ENCODE measurements around the gene NAP1L1. TPM values are rescaled to one million over a fixed set of nuclear protein-coding genes. Genes with fewer than 3 reads are reported as not detected.
A peak's percentile ranks its signal among the peaks of the same experiment; 100 is the strongest.

NAP1L1 gene
- total RNA-seq, 1 experiment from 2014 or later = 837 TPM

DNA sequence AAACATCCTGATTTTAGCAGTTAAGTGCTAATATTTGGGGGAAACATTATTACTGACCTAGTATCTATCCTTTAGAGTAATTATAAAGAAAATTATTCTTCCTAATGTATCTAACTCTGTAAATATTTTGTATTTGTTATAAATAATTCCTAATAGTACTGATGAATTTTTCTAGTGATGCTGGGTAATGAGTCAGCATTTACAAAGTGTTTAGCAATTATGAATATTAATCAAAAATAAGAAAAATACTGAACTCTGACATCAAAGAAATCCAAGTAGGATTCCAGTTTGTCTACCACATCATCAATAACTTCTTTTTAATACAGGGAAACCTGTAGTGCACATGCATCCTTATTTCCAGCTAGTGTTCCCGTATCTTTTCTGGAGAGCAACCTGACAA is 9.0 kb downstream of the NAP1L1 start:
- no TSS peak for BruUV-seq (replicated peaks)
- peaks cover 50% of the 10 kb centered on the region for H3K36me3 ChIP-seq (ENCODE audit: insufficient read depth, low read length, poor library complexity, severe bottlenecking)
- H3K9me3 ChIP-seq (ENCODE audit: low read depth, low read length, poor library complexity, severe bottlenecking) = peaks cover 16% of the 10 kb centered on the region
- H3K27ac ChIP-seq (ENCODE audit: low read depth, low read length, poor library complexity, severe bottlenecking) = no peak overlapping the region
- DNase-seq (ENCODE audit: low spot score) = no peak
- no peak overlapping the region for H3K4me3 ChIP-seq (ENCODE audit: low read depth, low read length, poor library complexity, severe bottlenecking)
- TF ChIP-seq, protein P1, sequence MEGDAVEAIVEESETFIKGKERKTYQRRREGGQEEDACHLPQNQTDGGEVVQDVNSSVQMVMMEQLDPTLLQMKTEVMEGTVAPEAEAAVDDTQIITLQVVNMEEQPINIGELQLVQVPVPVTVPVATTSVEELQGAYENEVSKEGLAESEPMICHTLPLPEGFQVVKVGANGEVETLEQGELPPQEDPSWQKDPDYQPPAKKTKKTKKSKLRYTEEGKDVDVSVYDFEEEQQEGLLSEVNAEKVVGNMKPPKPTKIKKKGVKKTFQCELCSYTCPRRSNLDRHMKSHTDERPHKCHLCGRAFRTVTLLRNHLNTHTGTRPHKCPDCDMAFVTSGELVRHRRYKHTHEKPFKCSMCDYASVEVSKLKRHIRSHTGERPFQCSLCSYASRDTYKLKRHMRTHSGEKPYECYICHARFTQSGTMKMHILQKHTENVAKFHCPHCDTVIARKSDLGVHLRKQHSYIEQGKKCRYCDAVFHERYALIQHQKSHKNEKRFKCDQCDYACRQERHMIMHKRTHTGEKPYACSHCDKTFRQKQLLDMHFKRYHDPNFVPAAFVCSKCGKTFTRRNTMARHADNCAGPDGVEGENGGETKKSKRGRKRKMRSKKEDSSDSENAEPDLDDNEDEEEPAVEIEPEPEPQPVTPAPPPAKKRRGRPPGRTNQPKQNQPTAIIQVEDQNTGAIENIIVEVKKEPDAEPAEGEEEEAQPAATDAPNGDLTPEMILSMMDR (conservative IDR thresholded peaks at IDR 0.05; ENCODE audit: low read depth, low read length) = no peak
- no peak for TF ChIP-seq EZH2 (IDR thresholded peaks at IDR 0.05; ENCODE audit: borderline replicate concordance, low read depth, low read length, poor library complexity, severe bottlenecking)
- H3K27me3 ChIP-seq (replicated peaks; ENCODE audit: insufficient read depth, low read depth, low read length, poor library complexity) = no peaks in the 10 kb centered on the region
- peaks cover 10% of the 10 kb centered on the region for H3K4me1 ChIP-seq (ENCODE audit: insufficient read depth, low read length, poor library complexity, severe bottlenecking)
- CTCF ChIA-PET = no interaction called here
- intact Hi-C loops (cut with micrococcal nuclease; ENCODE audit: unreplicated experiment) = no loop called here
- POLR2A ChIA-PET (ENCODE audit: low non-redundant PET) = interaction anchor here (0.6 kb wide), 1 partner anchor 21 kb away, joined by 3 read pairs; no protein-coding TSS in a partner anchor

DNA sequence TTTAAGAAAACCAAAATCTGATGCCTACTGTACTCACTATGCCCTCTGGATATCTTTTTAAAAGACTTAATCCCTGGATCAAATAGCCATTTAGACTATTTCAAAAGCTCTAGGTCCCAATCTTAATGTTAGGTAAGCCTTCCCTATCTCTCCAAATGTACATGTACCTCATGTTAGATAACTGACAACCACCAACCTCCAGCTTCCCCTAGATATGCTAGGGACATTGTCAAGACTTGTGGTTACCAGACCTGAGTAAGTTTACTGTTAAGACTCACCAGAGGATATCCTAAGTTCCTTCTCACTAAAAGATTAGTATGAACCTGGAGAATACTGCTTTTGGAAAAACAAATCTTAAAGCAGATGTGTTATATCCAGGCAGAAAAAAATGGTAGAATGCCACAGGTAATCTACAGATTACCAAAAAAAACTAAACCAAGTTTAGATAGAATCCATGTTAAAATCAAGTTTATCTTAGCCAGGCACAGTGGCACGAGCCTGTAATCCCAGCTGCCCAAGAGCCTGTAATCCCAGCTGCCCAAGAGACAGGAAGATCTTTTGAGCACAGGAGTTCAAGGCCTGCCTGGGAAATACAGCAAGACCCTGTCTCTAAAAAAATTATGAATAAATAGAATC is 9.7 kb downstream of the NAP1L1 start:
- H3K4me1 ChIP-seq (ENCODE audit: insufficient read depth, low read length, poor library complexity, severe bottlenecking) = peaks cover 10% of the 10 kb centered on the region
- ChIA-PET CTCF (no interaction called here), POLR2A (ENCODE audit: low non-redundant PET) (interaction anchor here (0.7 kb wide), 1 partner anchor 590 kb away, joined by 3 read pairs; no protein-coding TSS in a partner anchor)
- no peak overlapping the region for H3K4me3 ChIP-seq (ENCODE audit: low read depth, low read length, poor library complexity, severe bottlenecking)
- H3K27me3 ChIP-seq (replicated peaks; ENCODE audit: insufficient read depth, low read depth, low read length, poor library complexity) = no peaks in the 10 kb centered on the region
- intact Hi-C loops (cut with micrococcal nuclease; ENCODE audit: unreplicated experiment) = no loop called here
- H3K27ac ChIP-seq (ENCODE audit: low read depth, low read length, poor library complexity, severe bottlenecking) = peak overlapping the region; percentile 19
- H3K36me3 ChIP-seq (ENCODE audit: insufficient read depth, low read length, poor library complexity, severe bottlenecking) = peaks cover 47% of the 10 kb centered on the region
- DNase-seq (ENCODE audit: low spot score) = no peak
- H3K9me3 ChIP-seq (ENCODE audit: low read depth, low read length, poor library complexity, severe bottlenecking) = peaks cover 16% of the 10 kb centered on the region
- TF ChIP-seq, protein P1 (conservative IDR thresholded peaks at IDR 0.05; ENCODE audit: low read depth, low read length) = no peak
- no peak for TF ChIP-seq EZH2 (IDR thresholded peaks at IDR 0.05; ENCODE audit: borderline replicate concordance, low read depth, low read length, poor library complexity, severe bottlenecking)
- BruUV-seq (replicated peaks) = no TSS peak

DNA sequence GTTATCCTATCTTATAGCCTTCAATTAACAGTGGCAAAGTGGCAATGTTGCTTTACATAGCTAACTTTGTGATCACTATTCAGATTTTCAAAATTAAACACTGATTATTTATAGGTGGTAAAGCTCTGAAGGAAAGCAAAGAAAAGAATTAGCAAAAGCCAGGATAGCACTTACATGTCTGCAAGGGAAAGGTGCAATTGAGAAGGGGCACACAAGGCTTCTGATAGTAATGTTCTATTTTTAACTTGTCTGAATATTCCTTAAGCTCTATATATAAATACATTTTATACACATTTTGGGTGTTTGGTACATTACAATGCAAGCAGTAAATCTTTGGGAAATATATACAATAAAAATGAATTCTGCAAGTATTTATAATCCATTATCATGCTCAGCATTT is 10.9 kb downstream of the NAP1L1 start:
- H3K27me3 ChIP-seq (replicated peaks; ENCODE audit: insufficient read depth, low read depth, low read length, poor library complexity) = no peaks in the 10 kb centered on the region
- H3K36me3 ChIP-seq (ENCODE audit: insufficient read depth, low read length, poor library complexity, severe bottlenecking) = peaks cover 35% of the 10 kb centered on the region
- no peak for DNase-seq (ENCODE audit: low spot score)
- TF ChIP-seq, protein P1 (conservative IDR thresholded peaks at IDR 0.05; ENCODE audit: low read depth, low read length) = no peak
- TF ChIP-seq EZH2 (IDR thresholded peaks at IDR 0.05; ENCODE audit: borderline replicate concordance, low read depth, low read length, poor library complexity, severe bottlenecking) = no peak
- ChIA-PET POLR2A (ENCODE audit: low non-redundant PET) (no interaction called here), CTCF (no interaction called here)
- no peak overlapping the region for H3K27ac ChIP-seq (ENCODE audit: low read depth, low read length, poor library complexity, severe bottlenecking)
- H3K4me3 ChIP-seq (ENCODE audit: low read depth, low read length, poor library complexity, severe bottlenecking) = no peak overlapping the region
- no TSS peak for BruUV-seq (replicated peaks)
- peaks cover 6% of the 10 kb centered on the region for H3K9me3 ChIP-seq (ENCODE audit: low read depth, low read length, poor library complexity, severe bottlenecking)
- peaks cover 18% of the 10 kb centered on the region for H3K4me1 ChIP-seq (ENCODE audit: insufficient read depth, low read length, poor library complexity, severe bottlenecking)
- intact Hi-C loops (cut with micrococcal nuclease; ENCODE audit: unreplicated experiment) = no loop called here

Measured in A673 (cell line).